HEK293T (cell line): Measurements from ENCODE around the gene FAM3A.

ENCODE experiments used
- ARNT ChIP-seq: fragments of 450-650 bp; IDR thresholded peaks from 2 replicates; pipeline ENCODE4 v1.6.1; 2017; ENCODE audit warnings: mild to moderate bottlenecking
- CTBP1 ChIP-seq: fragments of 450-650 bp; IDR thresholded peaks from 2 replicates; pipeline ENCODE4 v1.6.1; 2016; ENCODE audit warnings: borderline replicate concordance
- ELF4 ChIP-seq: fragments of 450-650 bp; IDR thresholded peaks from 2 replicates; pipeline ENCODE4 v1.6.1; 2017; ENCODE audit warnings: antibody characterized with exemption
- FOXM1 ChIP-seq: fragments of 450-650 bp; IDR thresholded peaks from 2 replicates; pipeline ENCODE4 v1.6.1; 2017; ENCODE audit warnings: mild to moderate bottlenecking, borderline replicate concordance
- HDGF ChIP-seq: fragments of 450-650 bp; IDR thresholded peaks from 2 replicates; pipeline ENCODE4 v1.6.1; 2017; ENCODE audit warnings: antibody characterized with exemption, borderline replicate concordance
- NFRKB ChIP-seq: fragments of 450-650 bp; IDR thresholded peaks from 2 replicates; pipeline ENCODE4 v1.6.1; 2016; ENCODE audit warnings: mild to moderate bottlenecking, moderate library complexity
- PKNOX1 ChIP-seq: fragments of 450-650 bp; IDR thresholded peaks from 2 replicates; pipeline ENCODE4 v1.6.1; 2016
- SP1 ChIP-seq: fragments of 450-650 bp; IDR thresholded peaks from 2 replicates; pipeline ENCODE4 v1.6.1; 2017
- SUZ12 ChIP-seq: fragments of 450-650 bp; IDR thresholded peaks from 2 replicates; pipeline ENCODE4 v1.6.1; 2016; ENCODE audit warnings: mild to moderate bottlenecking

GRCh38 chrX:154477891-154478477, 38.0 kb downstream of the FAM3A start:
- TF ChIP-seq SP1 = no peak
- no peak for TF ChIP-seq FOXM1
- no peak for TF ChIP-seq ELF4
- TF ChIP-seq CTBP1 = no peak
- TF ChIP-seq PKNOX1 = no peak
- no peak for TF ChIP-seq SUZ12
- no peak for TF ChIP-seq ARNT
- no peak for TF ChIP-seq NFRKB
- TF ChIP-seq HDGF = no peak
